GM04503 (cell line): ENCODE data around the gene CA11.
A peak's percentile ranks its signal among the peaks of the same experiment; 100 is the strongest.
"Not testable (repeated sequence)": the region's sequence is repeated elsewhere in the genome, so short reads cannot be mapped to it uniquely, and the experiment has no call there.

ENCODE experiments used
- DNase-seq: peaks from one replicate; pipeline ENCODE4 v3.0.0-alpha.2; 2012; ENCODE audit warnings: low read depth

Gene CA11

DNA sequence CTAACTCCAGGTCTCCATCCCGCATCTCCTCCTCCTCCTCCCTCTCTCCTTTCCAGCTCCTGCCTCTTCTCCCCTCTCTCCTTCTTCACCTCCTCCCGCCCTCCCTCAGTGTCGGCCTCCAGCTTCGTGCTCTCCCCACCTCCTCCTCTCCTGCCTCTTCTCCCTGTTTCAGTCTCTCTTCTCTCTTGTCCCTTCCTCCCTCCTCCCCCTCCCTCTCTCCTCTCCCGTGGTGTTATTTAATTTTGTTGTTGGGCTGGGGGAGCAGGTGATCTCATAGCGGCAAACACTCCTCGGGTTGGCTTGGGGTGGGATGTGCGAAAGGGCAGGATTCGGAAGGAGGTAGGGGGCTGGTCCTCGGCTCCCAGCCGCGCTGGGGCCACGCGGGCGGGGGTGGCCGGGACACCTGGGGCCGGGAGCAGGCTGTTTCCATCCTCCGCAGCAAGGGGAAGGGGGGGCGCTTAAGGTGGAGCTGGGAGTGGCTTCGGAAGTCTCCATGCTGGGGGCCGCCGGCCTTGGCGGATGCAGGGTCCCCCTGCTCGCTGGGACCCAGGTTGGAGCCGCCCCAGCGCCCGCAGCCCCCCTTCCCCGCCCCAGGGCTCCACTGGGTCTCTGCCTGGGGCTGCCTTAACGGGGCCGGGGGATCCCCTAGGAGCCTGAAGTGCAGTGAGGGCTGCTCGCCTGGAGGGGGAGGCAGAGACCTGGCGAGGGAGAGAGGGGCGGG, at the start of gene CA11:
CA11 (minus strand) TSS at position 187 of the 721 bp plus-strand sequence. CDS start 555 bp downstream, outside the sequence.
- no peak for DNase-seq

- not testable (repeated sequence) for DNase-seq
These were observed 47.6 kb upstream of the CA11 start for GRCh38 chr19:48693629-48694028.

- no peak for DNase-seq
These were observed 43.5 kb upstream of the CA11 start for GRCh38 chr19:48689449-48689848.

- DNase-seq = no peak
These were observed 41.8 kb upstream of the CA11 start for GRCh38 chr19:48687776-48688175.

- not testable (repeated sequence) for DNase-seq
These were observed 40.6 kb upstream of the CA11 start for GRCh38 chr19:48686637-48687036.

DNA sequence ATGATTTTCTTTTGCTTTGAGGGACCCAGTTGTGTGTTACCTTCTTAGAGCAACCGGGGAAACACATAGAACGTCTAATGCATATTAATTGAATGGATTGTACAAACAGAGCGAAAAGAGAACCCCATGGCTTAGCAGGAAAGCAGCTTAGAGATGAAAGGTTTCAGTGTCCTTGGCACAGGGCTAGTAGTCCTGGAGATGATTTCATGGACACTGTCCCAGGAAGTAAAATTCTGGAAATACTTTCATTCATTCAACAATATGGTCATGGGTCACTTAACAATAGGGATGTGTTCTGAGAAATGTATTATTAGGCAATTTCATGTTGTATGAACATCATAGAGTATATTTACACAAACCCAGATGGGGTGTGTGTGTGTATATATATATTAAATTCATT, 40.1 kb upstream of the CA11 start:
- no peak for DNase-seq

GRCh38 chr19:48685583-48685982, 39.6 kb upstream of the CA11 start:
- DNase-seq = no peak

- no peak for DNase-seq
These were observed 37.4 kb upstream of the CA11 start for GRCh38 chr19:48683349-48683748.

DNA sequence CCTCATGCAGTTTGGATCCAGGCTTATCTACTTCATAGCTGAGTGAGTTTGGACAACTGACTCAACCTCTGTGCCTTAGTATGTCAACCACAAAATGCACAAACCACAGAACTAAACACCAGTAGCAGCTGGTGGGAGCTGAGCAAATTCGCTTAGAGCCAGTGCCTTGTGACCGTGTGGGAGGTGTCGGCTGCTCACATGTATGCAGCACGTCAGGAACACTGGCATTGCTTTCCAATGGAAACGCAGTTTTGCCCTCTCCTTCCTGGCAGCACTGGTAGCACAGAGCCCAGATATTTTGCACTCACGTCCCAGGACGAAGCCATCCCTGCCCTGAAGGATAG, 35.1 kb upstream of the CA11 start:
- DNase-seq = no peak

GRCh38 chr19:48680436-48681126, 34.6 kb upstream of the CA11 start:
- DNase-seq = no peak

DNA sequence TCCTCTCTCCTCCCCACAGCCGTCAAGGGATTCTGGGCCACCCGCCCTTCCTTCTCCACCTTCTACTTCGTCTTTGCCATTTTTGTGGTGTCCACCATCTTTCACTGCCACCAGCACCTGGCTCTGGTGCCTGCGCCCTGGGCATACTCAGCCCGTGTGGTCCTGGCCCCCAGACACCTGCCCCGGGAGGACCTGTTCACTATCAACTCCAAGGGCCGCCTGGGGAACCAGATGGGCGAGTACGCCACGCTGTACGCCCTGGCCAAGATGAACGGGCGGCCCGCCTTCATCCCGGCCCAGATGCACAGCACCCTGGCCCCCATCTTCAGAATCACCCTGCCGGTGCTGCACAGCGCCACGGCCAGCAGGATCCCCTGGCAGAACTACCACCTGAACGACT, 34.0 kb upstream of the CA11 start:
- not testable (repeated sequence) for DNase-seq

GRCh38 chr19:48678201-48678600, 32.2 kb upstream of the CA11 start:
- no peak for DNase-seq

DNA sequence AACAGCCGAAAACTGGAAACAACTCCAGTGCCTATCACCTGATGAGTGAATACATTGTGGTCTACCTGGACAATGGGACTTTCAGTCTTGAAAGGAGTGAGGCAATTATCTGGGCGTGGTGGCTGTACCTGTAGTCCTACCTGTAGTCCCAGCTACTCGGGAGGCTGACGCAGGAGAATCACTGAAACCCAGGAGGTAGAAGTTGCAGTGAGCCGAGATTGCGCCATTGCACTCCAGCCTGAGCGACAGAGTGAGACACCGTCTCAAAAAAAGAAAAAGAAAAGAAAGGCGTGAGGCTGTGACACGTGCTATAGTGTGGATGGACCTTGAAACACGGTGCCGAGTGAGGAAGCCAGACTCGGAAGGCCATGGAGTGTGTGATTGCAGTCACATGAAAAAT, 30.9 kb upstream of the CA11 start:
- no peak for DNase-seq

- DNase-seq = no peak
These were observed 30.5 kb upstream of the CA11 start for GRCh38 chr19:48676487-48676886.

DNA sequence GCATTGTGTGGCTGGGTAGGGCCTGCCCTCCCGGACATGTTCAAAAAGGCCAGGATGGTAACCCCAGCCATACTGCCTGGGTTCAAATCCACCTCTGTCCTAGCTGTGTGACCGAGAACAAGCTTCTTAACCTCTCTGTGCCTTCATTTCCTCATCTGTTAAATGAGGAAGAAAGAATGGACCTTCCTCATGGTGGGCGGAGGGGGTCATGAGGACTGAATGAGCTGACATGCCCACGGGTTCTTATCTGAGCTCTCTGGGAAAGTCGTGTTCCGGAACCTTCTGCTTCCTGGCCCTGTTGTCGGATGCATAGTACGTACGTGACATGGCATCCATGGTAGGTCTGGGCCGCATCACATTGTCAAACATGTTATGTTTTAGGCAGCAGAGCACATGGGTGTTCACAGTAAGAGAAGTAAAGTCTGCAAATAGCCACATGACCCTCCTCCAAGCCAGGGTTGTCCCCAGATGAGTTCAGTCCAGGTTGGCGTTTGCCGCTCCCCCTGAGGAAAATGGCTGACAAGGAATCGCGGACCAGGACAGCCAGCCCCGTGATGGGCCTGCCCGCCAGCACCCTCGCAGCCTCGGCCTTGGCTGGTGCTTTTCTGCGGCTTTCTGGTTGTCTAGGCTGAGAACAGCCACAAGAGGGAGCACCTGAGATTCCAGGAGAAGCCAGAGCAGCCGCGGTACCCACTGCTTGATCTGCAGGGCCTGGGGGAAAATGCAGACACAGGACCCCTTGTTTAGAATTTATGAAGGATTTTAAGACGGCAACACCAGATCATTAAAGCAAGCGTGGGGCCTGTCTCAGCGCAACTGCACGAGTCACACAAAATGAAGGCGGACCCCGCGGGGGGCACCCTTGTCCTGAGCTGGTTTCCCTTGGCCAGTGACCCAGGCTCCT, 29.2 kb upstream of the CA11 start:
- DNase-seq = peak; percentile 23

- no peak for DNase-seq
These were observed 28.3 kb upstream of the CA11 start for GRCh38 chr19:48674216-48674809.

DNA sequence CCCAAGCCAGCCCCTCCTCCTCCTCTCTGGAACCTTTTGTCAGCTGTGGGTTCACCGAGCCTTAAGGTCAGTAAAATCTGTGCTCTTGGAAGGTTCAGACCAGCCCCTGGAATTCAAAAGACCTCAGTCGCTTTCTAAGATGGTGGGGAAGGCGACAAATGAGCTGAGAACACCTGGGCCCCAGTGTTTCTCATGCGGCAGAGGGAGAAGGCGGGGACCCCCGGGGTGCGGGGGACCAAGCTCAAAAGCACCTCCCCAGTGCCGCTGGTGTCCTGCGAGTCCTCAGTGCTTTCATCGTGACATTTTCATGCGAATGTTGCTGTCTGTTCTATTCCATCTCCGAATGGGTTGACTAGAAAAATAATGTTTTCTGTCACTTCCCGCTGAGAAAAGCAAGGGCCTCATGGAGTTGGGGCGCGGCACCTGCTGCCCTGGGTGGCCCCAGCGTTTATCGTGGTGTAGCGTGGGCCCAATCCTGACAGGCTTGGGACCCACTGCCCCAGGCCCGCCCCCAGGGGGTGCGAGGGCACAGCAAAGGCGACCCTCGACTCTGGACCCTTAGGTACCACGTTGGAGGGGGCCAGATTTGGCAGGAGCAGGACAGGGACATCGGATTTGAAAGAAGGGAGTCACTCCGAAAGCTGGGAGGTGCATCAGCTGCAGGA, 27.6 kb upstream of the CA11 start:
- DNase-seq = no peak

DNA sequence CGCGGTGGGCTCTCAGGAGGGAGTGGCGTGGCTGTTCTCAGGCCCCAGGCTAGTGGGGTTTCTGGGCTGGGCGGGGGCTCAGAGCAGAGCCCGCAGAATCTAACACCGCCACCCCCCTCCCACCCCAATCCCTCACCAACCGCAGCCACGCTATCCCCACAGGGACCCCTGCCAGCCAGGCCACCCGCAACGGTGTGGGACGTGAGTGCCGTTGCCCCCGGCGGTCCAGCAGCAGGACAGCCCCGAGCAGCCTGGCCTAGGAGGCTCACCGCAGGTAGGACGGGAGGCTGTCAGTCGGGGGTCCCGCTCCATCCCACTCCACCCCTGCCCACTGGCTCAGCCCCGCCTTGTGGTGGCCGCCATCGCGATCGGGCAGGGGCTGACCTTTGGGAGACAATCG, 27.0 kb upstream of the CA11 start, which contains the start of gene NTN5:
NTN5 (minus strand) TSS at position 24 of the 400 bp plus-strand sequence. CDS start 2,031 bp downstream, outside the sequence.
- no peak for DNase-seq

DNA sequence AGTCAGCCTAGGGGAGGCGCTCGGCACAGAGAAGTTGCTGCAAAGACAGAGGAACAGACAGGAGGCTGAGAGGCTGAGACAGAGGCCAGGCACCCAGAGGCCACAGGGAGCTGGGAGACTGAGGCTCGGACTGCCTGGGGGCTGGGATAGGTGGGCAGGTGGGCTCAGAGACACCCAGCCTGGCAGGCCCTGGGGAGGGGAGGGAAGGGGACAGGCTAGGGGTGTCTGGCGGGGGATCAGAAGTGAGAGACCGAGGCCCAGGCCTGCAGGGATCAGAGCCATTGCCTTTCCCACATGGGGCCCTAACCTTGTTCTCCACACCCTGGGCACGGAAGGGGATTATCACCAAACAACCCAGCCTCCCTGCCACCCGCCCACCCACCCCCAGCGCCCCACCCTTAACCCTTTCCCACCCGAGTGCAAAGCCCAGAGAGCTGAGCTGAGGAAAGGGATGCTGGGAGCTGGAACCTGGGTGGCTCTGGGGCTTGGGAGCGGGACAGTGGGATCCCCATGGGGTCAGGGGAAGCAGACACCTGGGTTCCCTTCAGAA, 25.5 kb upstream of the CA11 start:
- DNase-seq = no peak

DNA sequence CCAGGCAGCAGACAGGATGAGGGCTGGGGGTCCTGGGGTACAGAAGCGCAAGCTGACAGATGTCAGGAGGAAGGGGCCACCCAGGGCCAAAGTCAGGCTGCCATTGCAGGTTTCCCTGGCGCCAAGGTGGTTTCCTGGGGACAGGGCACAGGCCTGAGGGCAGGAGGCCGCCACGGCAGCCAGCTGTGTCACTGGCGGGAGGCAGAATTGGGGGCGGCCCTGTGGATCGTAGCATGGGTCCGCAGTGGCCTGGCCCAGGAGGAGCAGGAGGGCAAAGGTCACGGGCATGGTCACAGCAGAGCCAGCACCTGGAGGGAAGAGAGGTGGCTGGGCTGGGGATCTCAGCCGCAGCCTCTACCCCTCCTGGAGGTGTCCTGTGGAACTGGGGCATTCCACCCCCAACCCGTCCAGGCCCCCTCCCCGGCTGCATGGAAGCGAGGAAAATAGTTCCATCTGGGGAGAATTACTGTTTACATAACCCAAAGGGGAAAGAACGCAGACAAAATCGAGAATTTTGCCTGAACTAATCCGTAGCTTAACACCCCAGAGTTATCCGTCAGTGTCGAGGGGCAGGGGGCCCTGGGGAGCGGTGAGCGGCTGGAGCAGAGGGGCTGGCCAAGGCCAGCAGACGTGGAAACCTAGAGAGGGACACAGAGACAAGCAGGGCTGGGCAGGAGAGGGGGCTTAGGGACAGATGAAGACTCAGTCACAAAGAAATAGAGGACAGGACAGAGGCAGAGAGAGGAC, 24.9 kb upstream of the CA11 start:
- DNase-seq = no peak
